Endothelial cell of umbilical vein (primary cell): Measurements from ENCODE around the gene DEUP1. TPM values are rescaled to one million over a fixed set of nuclear protein-coding genes. Genes with fewer than 3 reads are reported as not detected.

ENCODE experiments used
- BruUV-seq: library from RNA; stranded (reverse); fragments of 400-500 nt; replicated peaks from 2 replicates; lab custom pipeline; 2021; lab: Mats Ljungman, UMichigan
- CTCF ChIA-PET: fragments of 300-600, 350-600 bp; sonication (Branson Sonifier 250); formaldehyde crosslinking; loops from one replicate; lab custom pipeline; 2021; ENCODE audit warnings: antibody characterized with exemption, inconsistent platforms; lab: Charles Lee
- POLR2A ChIA-PET: fragments of 300-600, 350-600 bp; sonication (Branson Sonifier 250); formaldehyde crosslinking; loops from one replicate; lab custom pipeline; 2021; ENCODE audit warnings: antibody characterized with exemption, inconsistent platforms; lab: Charles Lee
- DNase-seq: peaks from one replicate; pipeline ENCODE4 v3.0.0-alpha.2; 2011; ENCODE audit warnings: low read depth, low spot score
- FAIRE-seq: peaks from 2 replicates; lab custom pipeline; 2011; peaks lifted over from hg19 to GRCh38; lab: Jason Lieb, UNC
- H2AFZ ChIP-seq: 2 replicates; pipeline ENCODE4 v1.6.0; 2012; ENCODE audit warnings: low read depth, low read length, control low read depth, inconsistent platforms
- H3K27ac ChIP-seq: 2 replicates; pipeline ENCODE4 v1.5.1; 2011; ENCODE audit warnings: low read depth, mild to moderate bottlenecking, control low read depth, low read length, moderate library complexity; ENCODE audit not compliant: insufficient read depth
- H3K27me3 ChIP-seq, 2 experiments: 2 replicates each; pipeline versions ENCODE4 v1.6.0 to v1.6.1; 2011; ENCODE audit warnings: low read length in 2 of 2, mixed read lengths in 1 of 2; ENCODE audit not compliant: control insufficient read depth in 2 of 2, insufficient read depth in 2 of 2
- H3K36me3 ChIP-seq, 2 experiments: 2 replicates in 1 of 2; 3 replicates in 1 of 2; pipeline ENCODE4 v1.5.1; 2011; ENCODE audit warnings: low read length in 2 of 2, mild to moderate bottlenecking in 1 of 2, moderate library complexity in 1 of 2; ENCODE audit not compliant: control insufficient read depth in 2 of 2, insufficient read depth in 2 of 2; ENCODE audit errors: extremely low read depth in 1 of 2
- H3K4me1 ChIP-seq: 3 replicates; pipeline ENCODE4 v1.5.1; 2011; ENCODE audit warnings: mild to moderate bottlenecking, low read length; ENCODE audit not compliant: control insufficient read depth, insufficient read depth; ENCODE audit errors: extremely low read depth
- H3K4me2 ChIP-seq: 2 replicates; pipeline ENCODE4 v1.6.1; 2011; ENCODE audit warnings: low read length, control low read depth, mixed read lengths; ENCODE audit not compliant: insufficient read depth
- H3K4me3 ChIP-seq, 3 experiments: fragments of 200-600 bp in 1 of 3; sonication (generic), shearing (Covaris generic) in 1 of 3; replicated peaks in 1 of 3; 2 replicates each; pipeline ENCODE4 v1.5.1; 2011 to 2016; ENCODE audit warnings: control low read depth in 3 of 3, low read length in 3 of 3, mild to moderate bottlenecking in 2 of 3, inconsistent platforms in 1 of 3, low read depth in 1 of 3, moderate library complexity in 1 of 3; ENCODE audit not compliant: insufficient read depth in 1 of 3
- H3K79me2 ChIP-seq: 2 replicates; pipeline ENCODE4 v1.6.0; 2012; ENCODE audit warnings: low read length, inconsistent platforms; ENCODE audit not compliant: control insufficient read depth, insufficient read depth
- H3K9ac ChIP-seq: replicated peaks from 2 replicates; pipeline ENCODE3; 2011; ENCODE audit warnings: low read length, control low read depth; ENCODE audit not compliant: insufficient read depth; ENCODE audit errors: extremely low read depth
- H3K9me1 ChIP-seq: replicated peaks from 3 replicates; pipeline ENCODE4 v1.6.0; 2011; ENCODE audit warnings: mild to moderate bottlenecking, low read length; ENCODE audit not compliant: control insufficient read depth, insufficient read depth; ENCODE audit errors: extremely low read depth
- H3K9me3 ChIP-seq: replicated peaks from 2 replicates; pipeline ENCODE4 v1.5.1; 2012; ENCODE audit warnings: low read length, inconsistent platforms; ENCODE audit not compliant: control insufficient read depth, insufficient read depth
- H4K20me1 ChIP-seq: replicated peaks from 2 replicates; pipeline ENCODE3; 2011; ENCODE audit warnings: mild to moderate bottlenecking, low read length; ENCODE audit not compliant: control insufficient read depth, insufficient read depth; ENCODE audit errors: extremely low read depth
- EZH2 ChIP-seq: IDR thresholded peaks from 2 replicates; pipeline ENCODE4 v1.6.1; 2012; ENCODE audit warnings: borderline replicate concordance, low read depth, mild to moderate bottlenecking, moderate library complexity, low read length, inconsistent platforms; ENCODE audit not compliant: severe bottlenecking
- FOS ChIP-seq: IDR thresholded peaks from 2 replicates; pipeline ENCODE4 v1.6.1; 2011; ENCODE audit warnings: mild to moderate bottlenecking, low read length, moderate library complexity, borderline replicate concordance; ENCODE audit not compliant: insufficient read depth
- GATA2 ChIP-seq: IDR thresholded peaks from 2 replicates; pipeline ENCODE4 v1.7.0; 2011; ENCODE audit warnings: low read depth, mild to moderate bottlenecking, moderate library complexity, mixed read lengths, low read length; ENCODE audit not compliant: insufficient read length, insufficient read depth
- JUN ChIP-seq: IDR thresholded peaks from 2 replicates; pipeline ENCODE4 v1.6.1; 2011; ENCODE audit warnings: borderline replicate concordance, low read depth; ENCODE audit not compliant: insufficient read length, insufficient read depth
- MYC ChIP-seq: IDR thresholded peaks from one replicate; pipeline ENCODE4 v1.6.1; 2011; ENCODE audit warnings: mild to moderate bottlenecking, low read depth, low read length
- POLR2A ChIP-seq: IDR thresholded peaks from 2 replicates; pipeline ENCODE4 v1.6.1; 2012; ENCODE audit warnings: low read depth, mild to moderate bottlenecking, control low read depth, low read length
- POLR2AphosphoS5 ChIP-seq: IDR thresholded peaks from 2 replicates; pipeline ENCODE4 v1.6.1; 2012; ENCODE audit warnings: low read depth, mild to moderate bottlenecking, control low read depth, low read length, moderate library complexity; ENCODE audit not compliant: insufficient read depth
- dilution Hi-C: fragments of 300-500 bp; cut with MboI; formaldehyde crosslinking; loops from one replicate; pipeline ENCODE4 v1.15.0; 2019; ENCODE audit warnings: low sequenced_read_pairs; ENCODE audit not compliant: extremely low pct_ligation_motif_present
- intact Hi-C: fragments of 100-400 bp; cut with micrococcal nuclease; formaldehyde crosslinking; loops from one replicate; pipeline ENCODE4 v1.10.0; 2022
- polyA plus RNA-seq, 4 experiments: library from polyadenylated mRNA; depleted of rRNA in 3 of 4; stranded (reverse) in 3 of 4; unstranded in 1 of 4; fragments of >200 nt; gene quantifications; 2 replicates each; pipeline versions ENCODE4 v1.2.1 to v1.2.3, GENCODE V29; 2011 to 2012; ENCODE audit warnings: missing spikeins in 1 of 4
- total RNA-seq: library from RNA; stranded (reverse); gene quantifications from 2 replicates; pipeline ENCODE4 v1.2.3, GENCODE V29; 2021
- TF ChIP-seq, protein P1 (sequence below), 2 donors: IDR thresholded peaks; 1 replicate in 1 of 2; 2 replicates in 1 of 2; pipeline ENCODE4 v1.5.1; 2011; ENCODE audit warnings: low read length in 2 of 2, mild to moderate bottlenecking in 2 of 2, moderate library complexity in 2 of 2, control low read depth in 1 of 2, inconsistent platforms in 1 of 2, low read depth in 1 of 2; ENCODE audit not compliant: insufficient read depth in 1 of 2; ENCODE audit errors: extremely low read depth in 1 of 2
- TF ChIP-seq, protein P2 (sequence below): IDR thresholded peaks from 2 replicates; pipeline ENCODE4 v1.6.1; 2011; ENCODE audit not compliant: insufficient read depth, insufficient read length

Gene DEUP1
- total and polyA plus RNA-seq, 2 donors (not counting 3 experiments of a cell fraction or from before 2014, with no cell fraction given) = not detected

DNA sequence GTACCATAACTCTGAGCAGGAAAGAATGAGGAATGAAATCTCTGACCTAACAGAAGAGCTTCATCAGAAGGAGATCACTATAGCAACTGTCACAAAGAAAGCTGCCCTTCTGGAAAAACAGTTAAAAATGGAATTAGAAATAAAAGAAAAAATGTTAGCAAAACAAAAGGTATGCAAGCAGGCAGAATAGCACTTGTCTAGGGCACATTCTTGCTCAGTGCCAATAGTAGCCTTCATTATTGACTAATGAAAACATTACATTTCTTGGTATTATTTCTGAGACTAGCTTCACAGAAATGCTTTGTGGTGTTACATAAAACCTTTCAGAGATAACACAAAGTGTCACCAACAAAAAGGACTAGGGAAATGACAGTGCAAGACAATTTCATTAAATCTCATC lies 63.9 kb downstream of the DEUP1 start:
- DNase-seq = no peak
- Histone ChIP-seq H3K4me2 (no peak overlapping the region), H3K4me1 (no peaks in the 10 kb centered on the region), H3K4me3 (no peak overlapping the region), H4K20me1 (no peaks in the 10 kb centered on the region), H3K9ac (no peak overlapping the region), H3K27ac (no peak overlapping the region), H2AFZ (no peak overlapping the region), H3K9me1 (no peaks in the 10 kb centered on the region), H3K27me3 (no peaks in the 10 kb centered on the region), H3K79me2 (no peaks in the 10 kb centered on the region), H3K36me3 (no peaks in the 10 kb centered on the region), H3K9me3 (no peaks in the 10 kb centered on the region)
- dilution Hi-C loops (no loop called here), intact Hi-C loops (no loop called here)
- no peak for FAIRE-seq
- ChIA-PET CTCF (interaction anchor here (1.1 to 1.5 kb wide), 2 partner anchors 10 kb away, joined by 3 to 4 read pairs; no protein-coding TSS in a partner anchor), POLR2A (no interaction called here)
- no TSS peak for BruUV-seq
- no peak for TF ChIP-seq FOS
- TF ChIP-seq POLR2A = no peak
- no peak for TF ChIP-seq MYC
- no peak for TF ChIP-seq JUN

DNA sequence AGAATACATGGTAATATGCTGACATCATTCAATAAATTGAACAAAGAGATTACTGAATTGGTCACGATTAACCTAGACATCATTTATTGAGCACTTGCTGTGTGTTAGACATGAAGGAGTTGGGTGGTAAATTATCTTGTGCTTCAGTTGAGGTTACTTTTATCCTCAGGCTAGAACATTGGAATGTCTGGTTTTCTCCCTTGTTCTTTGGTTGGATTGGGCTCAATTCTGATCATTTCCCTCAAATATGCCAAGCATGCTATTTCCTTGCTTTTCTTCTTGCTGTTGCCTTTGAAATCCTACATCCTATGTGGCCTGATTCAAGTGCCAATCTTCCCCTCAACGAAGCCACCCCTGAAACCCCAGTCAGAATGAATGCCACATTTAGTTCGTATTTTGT lies 65.8 kb downstream of the DEUP1 start:
- H3K4me1 ChIP-seq = no peaks in the 10 kb centered on the region
- FAIRE-seq = no peak
- H3K27ac ChIP-seq = no peak overlapping the region
- no peak overlapping the region for H3K9ac ChIP-seq
- TF ChIP-seq, protein P1, sequence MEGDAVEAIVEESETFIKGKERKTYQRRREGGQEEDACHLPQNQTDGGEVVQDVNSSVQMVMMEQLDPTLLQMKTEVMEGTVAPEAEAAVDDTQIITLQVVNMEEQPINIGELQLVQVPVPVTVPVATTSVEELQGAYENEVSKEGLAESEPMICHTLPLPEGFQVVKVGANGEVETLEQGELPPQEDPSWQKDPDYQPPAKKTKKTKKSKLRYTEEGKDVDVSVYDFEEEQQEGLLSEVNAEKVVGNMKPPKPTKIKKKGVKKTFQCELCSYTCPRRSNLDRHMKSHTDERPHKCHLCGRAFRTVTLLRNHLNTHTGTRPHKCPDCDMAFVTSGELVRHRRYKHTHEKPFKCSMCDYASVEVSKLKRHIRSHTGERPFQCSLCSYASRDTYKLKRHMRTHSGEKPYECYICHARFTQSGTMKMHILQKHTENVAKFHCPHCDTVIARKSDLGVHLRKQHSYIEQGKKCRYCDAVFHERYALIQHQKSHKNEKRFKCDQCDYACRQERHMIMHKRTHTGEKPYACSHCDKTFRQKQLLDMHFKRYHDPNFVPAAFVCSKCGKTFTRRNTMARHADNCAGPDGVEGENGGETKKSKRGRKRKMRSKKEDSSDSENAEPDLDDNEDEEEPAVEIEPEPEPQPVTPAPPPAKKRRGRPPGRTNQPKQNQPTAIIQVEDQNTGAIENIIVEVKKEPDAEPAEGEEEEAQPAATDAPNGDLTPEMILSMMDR (IDR thresholded peaks at IDR 0.05; ENCODE audit: extremely low read depth in 1 of 2, insufficient read depth in 1 of 2, low read depth in 1 of 2, low read length in 2 of 2) = no peak
- TF ChIP-seq JUN (no peak), FOS (no peak), POLR2AphosphoS5 (no peak), POLR2A (no peak), GATA2 (no peak), MYC (no peak), EZH2 (no peak)
- TF ChIP-seq, protein P2, sequence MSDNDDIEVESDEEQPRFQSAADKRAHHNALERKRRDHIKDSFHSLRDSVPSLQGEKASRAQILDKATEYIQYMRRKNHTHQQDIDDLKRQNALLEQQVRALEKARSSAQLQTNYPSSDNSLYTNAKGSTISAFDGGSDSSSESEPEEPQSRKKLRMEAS = no peak
- DNase-seq = no peak
- H2AFZ ChIP-seq = no peak overlapping the region
- no peaks in the 10 kb centered on the region for H3K36me3 ChIP-seq
- H3K4me3 ChIP-seq = no peak overlapping the region
- H3K27me3 ChIP-seq = no peaks in the 10 kb centered on the region
- ChIA-PET POLR2A (no interaction called here), CTCF (no interaction called here)
- dilution Hi-C loops = no loop called here
- no peaks in the 10 kb centered on the region for H3K9me3 ChIP-seq
- H3K79me2 ChIP-seq = no peaks in the 10 kb centered on the region
- H3K4me2 ChIP-seq = no peak overlapping the region
- H4K20me1 ChIP-seq = no peaks in the 10 kb centered on the region
- intact Hi-C loops = no loop called here
- no peaks in the 10 kb centered on the region for H3K9me1 ChIP-seq
- BruUV-seq = no TSS peak
